GM12892 (cell line): ENCODE results near the gene SSBP3.

Experiments used
- POLR2A ChIP-seq: IDR thresholded peaks from 2 replicates; pipeline ENCODE4 v1.6.1; 2011; ENCODE audit warnings: low read depth, low read length, control low read depth
- POLR2AphosphoS5 ChIP-seq: IDR thresholded peaks from 2 replicates; pipeline ENCODE4 v1.6.1; 2011; ENCODE audit warnings: low read depth, low read length, control low read depth

GRCh38 chr1:54384918-54385726, 21.1 kb downstream of the SSBP3 start:
- no peak for TF ChIP-seq POLR2A
- no peak for TF ChIP-seq POLR2AphosphoS5
